Activated CD4-positive, alpha-beta memory T cell treated with anti-CD3 and anti-CD28 coated beads, Interleukin-2, amount 10 ng/mL, durations not matched to agents 7 days and 5 days (primary cell): ENCODE results near the gene IL16. TPM values are rescaled to one million over a fixed set of nuclear protein-coding genes. Genes with fewer than 3 reads are reported as not detected.
A peak's percentile ranks its signal among the peaks of the same experiment; 100 is the strongest.

ENCODE experiments used
- CTCF ChIA-PET: fragments of 350-600 bp; sonication (Branson Sonifier 250); formaldehyde crosslinking; loops from one replicate; lab custom pipeline; 2021; ENCODE audit warnings: antibody characterized with exemption, inconsistent platforms; lab: Charles Lee
- POLR2A ChIA-PET: fragments of 350-600 bp; sonication (Branson Sonifier 250); formaldehyde crosslinking; loops from one replicate; lab custom pipeline; 2021; ENCODE audit warnings: antibody characterized with exemption; lab: Charles Lee
- DNase-seq: peaks from one replicate; pipeline ENCODE4 v3.0.0-alpha.2; 2020
- H3K27ac Mint-ChIP-seq: one replicate; pipeline ENCODE4 v1.8.0; 2021; ENCODE audit warnings: mild to moderate bottlenecking, mixed read lengths
- H3K27me3 Mint-ChIP-seq: one replicate; pipeline ENCODE4 v1.8.0; 2021; ENCODE audit warnings: mixed read lengths
- H3K36me3 Mint-ChIP-seq: one replicate; pipeline ENCODE4 v1.8.0; 2021; ENCODE audit warnings: low read depth, mixed read lengths
- H3K4me1 Mint-ChIP-seq: one replicate; pipeline ENCODE4 v1.8.0; 2021; ENCODE audit warnings: mixed read lengths
- H3K4me3 Mint-ChIP-seq: one replicate; pipeline ENCODE4 v1.8.0; 2021; ENCODE audit warnings: mild to moderate bottlenecking, mixed read lengths
- H3K9me3 Mint-ChIP-seq: one replicate; pipeline ENCODE4 v1.8.0; 2021; ENCODE audit warnings: mixed read lengths
- total RNA-seq, 2 experiments: library from RNA; stranded (reverse); gene quantifications; one replicate each; pipeline ENCODE4 v1.2.3, GENCODE V29; 2021

The IL16 gene
- total RNA-seq, 2 experiments from 2014 or later: 196 to 200 TPM

GRCh38 chr15:81315452-81316175 is 118.9 kb downstream of the IL16 start:
- H3K4me1 Mint-ChIP-seq: peaks cover 16% of the 10 kb centered on the region
- ChIA-PET CTCF (no interaction called here), POLR2A (interaction anchor here (1.0 kb wide), 1 partner anchor 19 kb away, joined by 3 read pairs; no protein-coding TSS in a partner anchor)
- no peaks in the 10 kb centered on the region for H3K9me3 Mint-ChIP-seq
- H3K36me3 Mint-ChIP-seq: peaks cover 58% of the 10 kb centered on the region
- H3K27me3 Mint-ChIP-seq: no peaks in the 10 kb centered on the region
- no peak overlapping the region for H3K4me3 Mint-ChIP-seq
- no peak for DNase-seq
- H3K27ac Mint-ChIP-seq: peak overlapping the region; percentile 0

- H3K27ac Mint-ChIP-seq: peak overlapping the region; percentile 0
- H3K4me3 Mint-ChIP-seq: no peak overlapping the region
- peaks cover 51% of the 10 kb centered on the region for H3K36me3 Mint-ChIP-seq
- DNase-seq: no peak
- no peaks in the 10 kb centered on the region for H3K27me3 Mint-ChIP-seq
- H3K4me1 Mint-ChIP-seq: peaks cover 14% of the 10 kb centered on the region
- ChIA-PET CTCF (no interaction called here), POLR2A (interaction anchor here (1.0 kb wide), 1 partner anchor 20 kb away, joined by 3 read pairs; no protein-coding TSS in a partner anchor)
- H3K9me3 Mint-ChIP-seq: no peaks in the 10 kb centered on the region
Observed at GRCh38 chr15:81316267-81316666, 119.6 kb downstream of the IL16 start.

DNA sequence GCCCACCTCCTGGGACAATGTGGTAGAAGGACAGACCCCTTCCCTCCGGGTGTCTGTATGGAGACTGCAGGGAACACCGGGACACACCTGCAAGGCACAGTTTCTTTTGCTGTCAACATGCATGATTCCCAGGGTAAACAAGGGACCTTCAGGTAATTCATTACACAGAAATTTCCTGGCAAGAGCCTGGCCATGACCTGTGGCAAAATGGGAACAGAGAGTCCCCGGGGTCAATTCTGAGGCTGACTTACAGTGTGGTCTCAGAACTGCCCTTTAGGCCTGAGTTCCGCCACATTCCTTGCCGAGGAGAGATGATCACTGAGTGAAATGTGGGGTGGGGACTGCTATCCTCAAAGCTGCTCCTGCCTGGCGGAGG is 121.0 kb downstream of the IL16 start:
- Mint-ChIP-seq H3K4me3 (no peak overlapping the region), H3K4me1 (peaks cover 22% of the 10 kb centered on the region), H3K36me3 (peaks cover 39% of the 10 kb centered on the region), H3K9me3 (no peaks in the 10 kb centered on the region), H3K27me3 (no peaks in the 10 kb centered on the region), H3K27ac (no peak overlapping the region)
- POLR2A ChIA-PET: no interaction called here
- CTCF ChIA-PET: no interaction called here
- no peak for DNase-seq

- DNase-seq: no peak
- CTCF ChIA-PET: no interaction called here
- H3K9me3 Mint-ChIP-seq: no peaks in the 10 kb centered on the region
- no peak overlapping the region for H3K27ac Mint-ChIP-seq
- H3K36me3 Mint-ChIP-seq: peaks cover 23% of the 10 kb centered on the region
- H3K4me1 Mint-ChIP-seq: peaks cover 26% of the 10 kb centered on the region
- no peaks in the 10 kb centered on the region for H3K27me3 Mint-ChIP-seq
- POLR2A ChIA-PET: interaction anchor here (1.0 to 1.3 kb wide), 2 partner anchors 10 to 13 kb away, joined by 3 to 4 read pairs; no protein-coding TSS in a partner anchor
- no peak overlapping the region for H3K4me3 Mint-ChIP-seq
Observed at GRCh38 chr15:81321667-81322066, 125.0 kb downstream of the IL16 start.

GRCh38 chr15:81322676-81323253 is 126.1 kb downstream of the IL16 start:
- Mint-ChIP-seq H3K36me3 (peaks cover 18% of the 10 kb centered on the region), H3K9me3 (no peaks in the 10 kb centered on the region), H3K4me3 (peak overlapping the region; percentile 19), H3K27ac (no peak overlapping the region), H3K4me1 (peaks cover 26% of the 10 kb centered on the region), H3K27me3 (no peaks in the 10 kb centered on the region)
- DNase-seq: no peak
- ChIA-PET POLR2A (interaction anchor here (1.0 to 2.9 kb wide), 3 partner anchors 11 to 30 kb away, joined by 3 to 10 read pairs (median 7); no protein-coding TSS in a partner anchor), CTCF (interaction anchor here (1.1 to 2.1 kb wide), 2 partner anchors 20 to 167 kb away, joined by 3 to 8 read pairs; no protein-coding TSS in a partner anchor)

GRCh38 chr15:81323559-81323943 is 126.9 kb downstream of the IL16 start:
- POLR2A ChIA-PET: interaction anchor here (1.0 to 2.9 kb wide), 6 partner anchors 14 to 335 kb away, joined by 4 to 10 read pairs (median 6); no protein-coding TSS in a partner anchor
- Mint-ChIP-seq H3K4me1 (peaks cover 26% of the 10 kb centered on the region), H3K4me3 (peak overlapping the region; percentile 85), H3K27ac (peak overlapping the region; percentile 57), H3K9me3 (no peaks in the 10 kb centered on the region), H3K36me3 (peaks cover 12% of the 10 kb centered on the region), H3K27me3 (no peaks in the 10 kb centered on the region)
- no peak for DNase-seq
- CTCF ChIA-PET: interaction anchor here (0.8 to 2.1 kb wide), 9 partner anchors 16 to 168 kb away, joined by 3 to 14 read pairs (median 4); no protein-coding TSS in a partner anchor

DNA sequence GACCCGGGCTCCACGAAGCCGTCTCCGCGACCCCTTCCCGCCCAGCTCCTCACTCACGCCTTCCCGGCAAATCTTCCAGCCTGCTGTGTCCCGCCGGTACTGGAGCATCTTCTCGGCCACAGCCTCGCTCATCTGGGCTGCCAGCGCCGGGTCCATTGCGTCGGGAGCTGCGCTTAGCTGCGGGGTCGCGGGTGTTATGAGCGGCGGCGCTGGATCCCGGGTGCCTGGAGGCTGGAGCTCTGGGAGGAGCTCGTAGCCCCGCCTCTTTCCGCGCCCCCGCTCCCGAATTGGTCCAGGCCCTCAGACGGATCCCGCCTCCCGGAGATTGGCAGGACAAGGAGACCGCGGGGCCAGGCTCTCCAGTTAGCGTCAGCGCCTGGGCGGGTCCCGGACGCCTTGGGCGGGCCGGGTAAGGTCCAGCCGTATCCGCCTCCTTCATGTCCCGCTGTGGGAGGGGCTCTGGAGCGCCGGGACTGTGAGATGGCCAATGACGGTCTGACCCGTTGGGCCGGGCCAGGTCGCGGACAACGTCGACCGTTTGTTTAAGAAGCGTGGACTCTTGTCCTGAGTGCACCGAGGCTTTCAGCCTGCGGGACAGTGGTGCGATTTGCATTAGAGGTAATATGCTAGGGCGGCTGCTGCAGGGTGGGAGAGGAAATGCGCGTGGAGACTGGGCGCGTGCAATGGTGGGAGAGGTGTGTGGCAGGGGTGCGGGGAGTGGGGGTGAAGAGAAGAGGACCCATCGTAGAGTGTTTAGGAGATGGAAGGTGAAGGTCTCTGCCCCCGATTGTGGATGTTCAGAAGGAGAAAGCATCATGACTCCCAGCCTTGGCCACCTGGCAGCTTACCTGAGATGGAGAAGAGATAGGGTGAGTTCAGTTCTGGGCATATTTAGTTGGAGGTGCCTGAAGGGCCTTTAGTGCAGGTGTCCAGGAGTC is 127.5 kb downstream of the IL16 start, which contains the start of gene STARD5:
TSS of gene STARD5 (minus strand) at position 198 of the 938 bp plus-strand sequence. CDS start at position 156, 42 bp downstream.
- Mint-ChIP-seq H3K27ac (peak within 1 kb of the TSS; percentile 72), H3K36me3 (peaks cover 8% of the 10 kb centered on the region), H3K4me1 (peaks cover 26% of the 10 kb centered on the region), H3K9me3 (no peaks in the 10 kb centered on the region), H3K27me3 (no peaks in the 10 kb centered on the region), H3K4me3 (peak within 1 kb of the TSS; percentile 85)
- CTCF ChIA-PET: interaction anchor here (0.8 to 2.1 kb wide), 9 partner anchors 16 to 58 kb away, joined by 3 to 14 read pairs (median 6); no protein-coding TSS in a partner anchor
- POLR2A ChIA-PET: interaction anchor here (0.9 to 2.9 kb wide), 9 partner anchors 15 to 336 kb away, joined by 3 to 10 read pairs (median 4); no protein-coding TSS in a partner anchor
- DNase-seq: peak; percentile 97

DNA sequence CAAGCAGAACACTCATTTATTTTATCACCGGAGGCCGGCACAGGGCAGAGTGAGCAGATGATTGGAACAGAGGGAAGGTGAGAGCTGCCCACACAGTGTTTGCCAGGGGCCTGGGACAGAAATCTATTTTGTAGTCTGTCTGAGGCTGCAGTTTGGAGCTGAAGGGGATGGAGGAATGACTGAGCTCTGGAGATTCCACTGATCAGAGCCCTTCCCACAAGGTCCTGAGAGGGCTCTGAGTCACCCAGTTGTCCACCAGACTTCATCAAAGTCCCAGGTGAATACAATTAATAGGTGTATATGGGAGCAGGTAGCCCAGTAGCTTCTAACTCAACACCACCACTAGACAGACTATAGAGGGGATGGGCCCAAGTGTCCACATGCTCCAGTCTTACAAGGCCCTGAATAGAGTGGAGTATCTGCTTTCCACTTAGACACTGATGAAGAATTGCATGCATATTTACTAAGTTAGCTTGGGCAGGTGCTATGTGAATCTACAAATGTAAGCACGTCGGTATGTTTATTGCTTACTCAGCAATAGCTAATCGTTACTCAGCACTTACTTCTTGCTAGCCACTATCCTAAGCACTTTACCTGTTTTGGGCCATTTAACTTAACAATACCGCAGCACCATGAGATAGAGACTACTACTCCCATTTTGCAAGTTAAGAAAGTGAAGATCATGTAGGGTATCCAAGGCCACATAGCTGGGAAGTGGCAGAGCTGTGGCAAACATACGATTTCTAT is 130.0 kb downstream of the IL16 start:
- H3K36me3 Mint-ChIP-seq: no peaks in the 10 kb centered on the region
- no peaks in the 10 kb centered on the region for H3K27me3 Mint-ChIP-seq
- ChIA-PET CTCF (interaction anchor here (0.9 to 2.0 kb wide), 5 partner anchors 9 to 61 kb away, joined by 3 to 8 read pairs (median 4); no protein-coding TSS in a partner anchor), POLR2A (interaction anchor here (0.9 kb wide), 1 partner anchor 12 kb away, joined by 3 read pairs; no protein-coding TSS in a partner anchor)
- no peaks in the 10 kb centered on the region for H3K9me3 Mint-ChIP-seq
- H3K4me3 Mint-ChIP-seq: no peak overlapping the region
- H3K27ac Mint-ChIP-seq: no peak overlapping the region
- peaks cover 26% of the 10 kb centered on the region for H3K4me1 Mint-ChIP-seq
- DNase-seq: no peak

- Mint-ChIP-seq H3K27ac (no peak overlapping the region), H3K4me3 (no peak overlapping the region), H3K9me3 (no peaks in the 10 kb centered on the region), H3K4me1 (peaks cover 19% of the 10 kb centered on the region), H3K27me3 (no peaks in the 10 kb centered on the region), H3K36me3 (no peaks in the 10 kb centered on the region)
- ChIA-PET POLR2A (interaction anchor here (0.9 kb wide), 1 partner anchor 11 kb away, joined by 3 read pairs; no protein-coding TSS in a partner anchor), CTCF (interaction anchor here (0.9 to 1.7 kb wide), 4 partner anchors 8 to 61 kb away, joined by 3 to 8 read pairs (median 4); no protein-coding TSS in a partner anchor)
- no peak for DNase-seq
Observed at GRCh38 chr15:81327516-81327915, 130.8 kb downstream of the IL16 start.

DNA sequence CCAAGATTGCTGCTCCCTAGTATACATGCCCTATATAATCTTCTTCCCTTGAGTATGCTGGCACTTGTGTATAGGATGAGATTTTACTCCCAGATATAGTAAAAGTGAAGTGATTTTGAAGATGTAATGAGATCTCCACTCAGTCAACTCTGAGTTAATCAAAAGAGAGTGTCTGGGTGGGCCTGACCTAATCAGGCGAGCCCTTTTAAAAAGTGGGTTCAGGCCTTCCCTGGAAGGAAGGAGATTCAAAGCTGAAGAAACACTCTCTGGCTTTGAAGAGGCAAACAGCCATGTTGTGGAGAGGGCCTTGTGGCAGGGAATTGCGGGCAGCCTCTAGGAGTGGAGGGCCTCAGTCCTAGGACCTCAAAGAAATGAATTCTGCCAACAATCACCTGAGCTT is 132.8 kb downstream of the IL16 start:
- no peak for DNase-seq
- POLR2A ChIA-PET: no interaction called here
- Mint-ChIP-seq H3K4me1 (peaks cover 6% of the 10 kb centered on the region), H3K36me3 (no peaks in the 10 kb centered on the region), H3K27ac (no peak overlapping the region), H3K4me3 (no peak overlapping the region), H3K9me3 (no peaks in the 10 kb centered on the region), H3K27me3 (no peaks in the 10 kb centered on the region)
- CTCF ChIA-PET: no interaction called here

- Mint-ChIP-seq H3K4me3 (no peak overlapping the region), H3K9me3 (no peaks in the 10 kb centered on the region), H3K4me1 (no peaks in the 10 kb centered on the region), H3K27me3 (no peaks in the 10 kb centered on the region), H3K36me3 (no peaks in the 10 kb centered on the region), H3K27ac (no peak overlapping the region)
- ChIA-PET CTCF (no interaction called here), POLR2A (no interaction called here)
- no peak for DNase-seq
Observed at GRCh38 chr15:81330366-81331090, 133.8 kb downstream of the IL16 start.
